ENCODE measurements around the gene ISLR2.

Gene ISLR2

DNA sequence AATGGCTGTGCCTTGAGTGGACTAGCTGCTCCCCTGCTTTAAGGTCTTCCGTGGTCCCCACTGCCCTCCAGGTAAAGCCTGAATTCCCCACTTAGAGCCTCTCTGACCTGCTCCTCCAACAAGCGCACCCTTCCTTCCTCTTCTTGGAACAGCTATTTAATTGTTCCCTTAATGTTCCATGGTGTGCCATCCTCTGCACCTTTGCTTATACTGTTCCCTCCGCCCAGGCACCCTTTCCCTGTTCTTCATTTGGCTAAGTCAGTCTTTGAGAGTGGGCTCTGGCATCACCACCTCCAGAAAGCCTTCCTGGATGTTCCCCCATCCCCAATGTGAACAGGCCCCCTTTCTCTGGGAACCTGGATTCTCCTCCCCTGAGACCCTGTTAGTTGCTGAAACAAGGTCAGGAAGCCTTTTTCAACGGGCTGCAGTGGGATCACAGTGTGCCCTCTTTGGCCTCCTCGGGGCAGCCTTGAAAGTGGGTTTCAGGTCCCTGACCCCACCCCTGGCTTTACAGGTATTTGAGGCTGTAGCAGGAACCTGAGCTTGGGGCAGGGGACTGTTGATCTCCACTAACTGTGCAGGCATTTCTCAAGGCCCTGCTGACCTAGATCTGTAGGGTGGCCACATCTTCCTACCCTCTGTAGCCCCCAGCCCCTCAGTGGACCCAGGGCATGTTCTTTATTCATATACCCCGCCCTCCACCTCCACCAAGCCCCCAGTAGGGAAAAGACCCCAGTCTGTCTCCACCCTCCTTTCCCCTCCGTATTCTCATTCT is 48.1 kb downstream of the ISLR2 start:
- no peak for DNase-seq

DNA sequence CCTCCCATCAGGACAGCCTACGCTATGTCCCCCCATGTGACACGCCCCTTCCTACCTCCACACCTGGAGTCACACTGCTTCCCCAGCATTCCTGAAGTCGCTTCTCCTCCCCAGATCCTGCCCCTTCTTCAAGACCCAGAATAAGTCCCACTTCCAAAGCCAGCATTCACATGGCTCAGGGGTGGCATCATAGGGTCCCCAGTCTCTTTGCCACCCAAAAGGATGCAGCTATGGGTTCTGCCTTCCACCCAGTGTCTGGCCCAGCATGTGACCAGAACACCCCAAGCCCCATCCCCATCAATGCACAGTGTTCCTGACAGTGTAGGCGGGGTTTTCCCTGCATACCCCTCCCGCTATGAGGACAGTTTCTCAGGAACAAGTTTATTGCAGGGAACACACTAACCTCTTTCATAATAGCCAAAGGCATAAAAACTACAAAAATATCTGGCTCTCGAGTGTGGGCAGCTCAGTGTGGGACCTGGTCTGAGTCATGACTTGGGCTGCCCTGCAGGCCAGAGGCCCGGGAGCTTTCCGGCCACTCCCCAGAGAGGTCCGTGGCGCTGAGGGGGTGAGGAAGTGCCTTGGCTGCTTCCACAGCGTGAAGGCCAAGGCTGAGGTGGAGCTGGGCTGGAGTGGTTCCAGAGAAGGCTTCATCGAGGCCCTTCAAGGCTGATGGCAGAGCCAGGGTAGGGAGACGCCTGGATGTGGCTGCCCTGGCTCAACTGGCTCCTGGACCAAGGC is 48.9 kb downstream of the ISLR2 start:
- DNase-seq = peak; percentile 83

DNA sequence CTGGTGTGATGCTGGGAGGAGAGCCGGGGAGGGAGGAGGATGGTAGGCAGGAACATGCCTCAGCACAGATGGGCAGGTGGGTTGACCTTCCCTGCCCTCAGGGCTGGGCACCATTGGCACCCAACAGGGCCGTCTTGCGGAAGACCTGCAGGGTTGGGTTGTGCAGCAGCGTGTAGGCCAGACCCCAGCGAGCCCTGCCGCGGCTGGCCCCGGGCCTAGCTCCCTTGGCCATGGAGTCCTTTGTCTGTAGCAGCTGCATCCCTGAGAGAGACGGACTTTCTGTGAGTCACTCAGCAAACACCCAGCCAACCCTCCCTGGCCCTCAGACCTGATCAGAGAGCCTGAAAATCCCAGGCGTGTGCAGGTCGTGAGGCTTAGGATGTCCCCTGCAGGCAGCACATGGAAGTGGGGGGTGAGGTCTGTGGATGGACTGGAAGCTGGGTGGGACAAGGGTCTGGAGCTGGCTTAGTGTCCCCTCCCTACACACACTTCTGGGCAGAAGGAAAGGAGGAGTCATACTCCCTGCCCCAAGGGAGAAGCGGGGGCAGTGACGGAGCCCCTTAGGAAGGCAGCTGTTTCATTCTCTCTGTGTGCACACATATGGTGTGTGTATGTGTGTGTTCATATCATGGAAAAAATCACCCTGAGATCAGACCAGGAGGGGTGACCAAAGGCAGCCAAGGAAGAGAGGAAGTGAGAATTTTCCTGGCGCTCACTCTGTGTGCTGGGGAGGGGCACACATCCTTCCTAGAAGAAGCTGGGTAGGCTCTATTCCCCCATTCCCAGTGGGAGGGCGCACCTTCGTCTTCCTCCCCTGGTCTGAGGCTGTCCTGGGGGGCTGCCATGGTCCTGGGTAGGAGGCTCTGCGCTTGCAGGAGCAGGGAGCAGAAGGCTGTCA is 49.8 kb downstream of the ISLR2 start:
- DNase-seq = peak; percentile 86

DNA sequence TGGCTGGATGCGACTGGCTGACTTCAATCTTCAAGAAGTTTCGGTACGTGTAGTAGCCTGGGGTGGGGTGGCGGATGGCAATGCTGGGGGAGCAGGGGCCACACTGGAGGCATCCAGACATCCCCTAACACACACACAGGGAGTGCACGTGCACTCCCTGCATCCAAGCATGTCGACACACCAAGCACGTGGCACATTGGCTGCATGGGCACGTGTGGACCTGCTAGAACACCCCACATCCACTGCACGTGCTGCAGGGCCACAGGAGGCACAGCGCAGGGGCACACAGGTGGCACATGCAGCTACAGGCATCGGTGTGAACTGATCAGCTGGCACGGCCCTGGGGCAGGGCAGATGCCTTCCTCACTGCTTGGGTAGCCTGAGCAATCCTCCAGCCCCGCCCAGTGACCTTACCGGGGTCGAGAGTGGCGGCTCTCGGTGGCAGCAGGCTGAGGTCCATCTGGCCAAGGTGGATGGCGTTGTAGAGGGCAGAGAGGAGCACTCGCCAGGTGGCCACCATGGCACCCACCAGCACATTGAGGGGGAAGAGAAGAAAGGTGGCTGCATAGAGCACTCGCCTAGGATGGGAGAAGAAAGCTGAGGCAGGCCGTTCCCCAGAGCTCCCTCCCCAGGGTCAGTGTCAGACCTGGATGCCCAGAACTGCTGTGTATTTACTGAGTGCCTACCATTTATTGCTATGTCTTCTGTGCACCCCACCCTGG is 50.7 kb downstream of the ISLR2 start:
- no peak for DNase-seq

DNA sequence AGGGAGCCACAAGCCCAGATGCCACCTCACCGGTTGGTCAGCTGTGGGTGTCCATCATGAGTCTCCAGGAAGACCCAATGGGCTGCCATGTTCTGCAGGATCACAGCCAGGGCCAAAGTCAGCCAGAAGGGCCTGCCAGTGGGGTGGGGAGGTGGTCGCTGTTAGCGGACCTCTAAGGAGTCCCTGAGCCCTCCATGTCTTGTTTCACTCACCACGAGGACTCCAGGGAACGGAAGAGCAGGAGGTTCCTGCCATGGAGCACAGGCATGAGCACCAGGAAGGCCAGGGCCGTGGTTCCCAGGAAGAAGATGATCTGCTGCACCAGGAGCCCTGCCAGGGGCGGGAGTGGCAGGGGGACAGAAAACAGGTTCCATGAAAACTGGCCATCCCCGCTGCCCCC is 51.7 kb downstream of the ISLR2 start:
- no peak for DNase-seq

DNA sequence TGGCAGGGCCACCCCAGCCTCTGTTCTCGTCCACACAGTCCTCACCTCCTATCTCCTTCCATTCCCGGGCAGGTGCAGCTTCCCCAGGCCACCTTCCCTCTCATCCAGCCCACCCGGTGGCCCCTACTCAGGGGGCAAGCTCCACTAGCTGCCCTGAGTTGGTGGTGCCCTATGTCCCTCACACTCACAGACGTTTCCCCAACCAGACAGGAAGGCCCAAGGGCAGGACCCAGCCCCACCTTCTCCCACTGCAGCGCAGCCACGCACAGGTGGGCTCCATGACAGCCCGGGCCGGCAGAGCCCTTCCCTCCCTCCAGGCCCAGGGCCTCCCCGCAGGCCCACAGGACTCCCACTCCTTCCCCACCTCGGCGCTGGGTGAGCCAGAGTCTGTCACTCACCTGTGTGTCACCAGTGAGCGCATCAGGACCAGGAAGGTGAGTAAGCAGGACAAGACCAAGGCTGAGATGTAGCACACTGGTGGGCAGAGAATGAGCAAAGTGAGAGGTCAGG is 54.3 kb downstream of the ISLR2 start:
- no peak for DNase-seq

DNA sequence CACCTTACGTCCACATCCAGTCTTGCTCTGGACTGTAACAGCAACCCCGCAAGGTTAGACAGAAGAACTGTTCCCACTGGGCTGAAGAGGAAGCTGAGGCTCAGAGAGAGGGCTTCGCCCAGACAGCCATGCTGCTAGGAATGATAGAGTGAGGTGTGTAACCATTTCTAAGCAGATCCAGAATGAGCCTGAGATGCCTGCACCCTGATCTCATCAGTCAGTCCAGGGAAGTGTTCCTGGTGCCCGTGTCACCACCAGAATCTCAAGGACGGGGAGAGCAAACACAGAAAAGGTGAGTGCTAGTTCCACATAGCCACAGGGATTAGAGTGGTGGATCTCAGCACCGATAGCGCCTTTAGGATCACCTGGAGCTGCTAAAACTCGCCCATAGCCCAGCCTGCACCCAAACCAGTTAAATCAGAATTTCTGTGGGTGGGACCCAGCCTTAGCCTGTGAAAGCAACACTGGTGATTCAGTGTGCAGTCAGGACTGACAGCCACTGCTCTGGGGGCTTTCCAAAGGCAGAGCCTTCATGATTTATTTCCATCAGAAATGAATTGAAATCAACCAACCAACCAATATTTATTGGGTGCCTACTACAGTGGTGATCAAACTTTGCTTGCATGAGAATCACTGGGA is 55.4 kb downstream of the ISLR2 start:
- no peak for DNase-seq

Data from fibroblast of skin of right biceps (primary cell).